ENCODE data around the gene PIP5K1C.

DNA sequence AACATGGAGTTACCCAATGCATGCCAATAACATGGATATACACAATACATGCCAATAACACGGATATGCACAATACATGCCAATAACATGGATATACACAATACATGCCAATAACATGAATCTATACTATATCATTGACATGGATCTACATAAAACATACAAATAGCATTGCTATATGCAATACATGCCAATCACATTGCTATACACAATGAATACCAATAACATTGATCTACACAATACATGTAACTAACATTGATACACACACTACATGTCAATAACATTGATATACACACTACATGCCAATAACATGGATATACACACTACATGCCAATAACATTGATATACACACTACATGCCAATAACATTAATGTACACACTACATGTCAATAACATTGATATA, 932 bp upstream of the PIP5K1C start:
- TF ChIP-seq POLR2AphosphoS5 (IDR thresholded peaks at IDR 0.05) (no peak), POLR2A (IDR thresholded peaks at IDR 0.05) (no peak)
- TF ChIP-seq, protein P1, sequence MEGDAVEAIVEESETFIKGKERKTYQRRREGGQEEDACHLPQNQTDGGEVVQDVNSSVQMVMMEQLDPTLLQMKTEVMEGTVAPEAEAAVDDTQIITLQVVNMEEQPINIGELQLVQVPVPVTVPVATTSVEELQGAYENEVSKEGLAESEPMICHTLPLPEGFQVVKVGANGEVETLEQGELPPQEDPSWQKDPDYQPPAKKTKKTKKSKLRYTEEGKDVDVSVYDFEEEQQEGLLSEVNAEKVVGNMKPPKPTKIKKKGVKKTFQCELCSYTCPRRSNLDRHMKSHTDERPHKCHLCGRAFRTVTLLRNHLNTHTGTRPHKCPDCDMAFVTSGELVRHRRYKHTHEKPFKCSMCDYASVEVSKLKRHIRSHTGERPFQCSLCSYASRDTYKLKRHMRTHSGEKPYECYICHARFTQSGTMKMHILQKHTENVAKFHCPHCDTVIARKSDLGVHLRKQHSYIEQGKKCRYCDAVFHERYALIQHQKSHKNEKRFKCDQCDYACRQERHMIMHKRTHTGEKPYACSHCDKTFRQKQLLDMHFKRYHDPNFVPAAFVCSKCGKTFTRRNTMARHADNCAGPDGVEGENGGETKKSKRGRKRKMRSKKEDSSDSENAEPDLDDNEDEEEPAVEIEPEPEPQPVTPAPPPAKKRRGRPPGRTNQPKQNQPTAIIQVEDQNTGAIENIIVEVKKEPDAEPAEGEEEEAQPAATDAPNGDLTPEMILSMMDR (IDR thresholded peaks at IDR 0.05): no peak

Data from breast epithelium (tissue), 3 donors.